BJ (cell line): Measurements from ENCODE around the gene BPHL. TPM values are rescaled to one million over a fixed set of nuclear protein-coding genes. Genes with fewer than 3 reads are reported as not detected.

ENCODE experiments used
- CTCF ChIA-PET: fragments of 350-600 bp; formaldehyde crosslinking; extraction: SDS; loops from one replicate; lab custom pipeline; 2021; ENCODE audit warnings: antibody characterized with exemption, inconsistent platforms; lab: Yijun Ruan, JAX
- POLR2A ChIA-PET: fragments of 300-600 bp; sonication (Branson Sonifier 250); formaldehyde crosslinking; extraction: SDS; loops from one replicate; lab custom pipeline; 2021; ENCODE audit warnings: antibody characterized with exemption; lab: Charles Lee
- DNase-seq: peaks from one replicate; pipeline ENCODE4 v3.0.0-alpha.2; 2011; ENCODE audit warnings: low read depth
- H3K27me3 ChIP-seq: 2 replicates; pipeline ENCODE4 v1.6.0; 2011; ENCODE audit warnings: low read length; ENCODE audit not compliant: control insufficient read depth, insufficient read depth
- H3K36me3 ChIP-seq: 2 replicates; pipeline ENCODE4 v1.5.1; 2011; ENCODE audit warnings: low read length; ENCODE audit not compliant: control insufficient read depth, insufficient read depth
- H3K4me3 ChIP-seq: 2 replicates; pipeline ENCODE4 v1.5.1; 2011; ENCODE audit warnings: low read depth, mild to moderate bottlenecking, control low read depth, low read length
- CTCF ChIP-seq: IDR thresholded peaks from 2 replicates; pipeline ENCODE4 v1.5.1; 2011; ENCODE audit warnings: low read depth, mild to moderate bottlenecking, control low read depth, inconsistent platforms, low read length, moderate library complexity; ENCODE audit not compliant: insufficient read depth
- polyA plus RNA-seq: library from polyadenylated mRNA; depleted of rRNA; stranded (reverse); fragments of >200 nt; gene quantifications from 2 replicates; pipeline ENCODE4 v1.2.3, GENCODE V29; 2011

The BPHL gene
- polyA plus RNA-seq, 1 experiment: 12.1 TPM

GRCh38 chr6:3142536-3142935, 24.0 kb downstream of the BPHL start:
- Histone ChIP-seq H3K36me3 (0 out of 2 replicates have a peak, but pooled peaks cover 5% of the 10 kb centered on the region), H3K4me3 (no peak overlapping the region), H3K27me3 (no peaks in the 10 kb centered on the region)
- CTCF ChIA-PET: no interaction called here
- no peak for TF ChIP-seq CTCF
- no peak for DNase-seq
- POLR2A ChIA-PET: no interaction called here

GRCh38 chr6:3143158-3143557, 24.6 kb downstream of the BPHL start:
- H3K4me3 ChIP-seq: no peak overlapping the region
- no peaks in the 10 kb centered on the region for H3K27me3 ChIP-seq
- DNase-seq: no peak
- CTCF ChIA-PET: interaction anchor here (1.0 kb wide), 1 partner anchor 108 kb away, joined by 3 read pairs; no protein-coding TSS in a partner anchor
- H3K36me3 ChIP-seq: peaks cover 7% of the 10 kb centered on the region; the same call in 1 of the 2 replicates
- POLR2A ChIA-PET: no interaction called here
- no peak for TF ChIP-seq CTCF

- DNase-seq: no peak
- CTCF ChIA-PET: no interaction called here
These were observed 26.1 kb downstream of the BPHL start for GRCh38 chr6:3144571-3144970.

GRCh38 chr6:3147914-3148757, 29.6 kb downstream of the BPHL start:
- H3K36me3 ChIP-seq: peaks cover 4% of the 10 kb centered on the region; the same call in 1 of the 2 replicates
- no peak overlapping the region for H3K4me3 ChIP-seq
- DNase-seq: no peak
- no peak for TF ChIP-seq CTCF
- no peaks in the 10 kb centered on the region for H3K27me3 ChIP-seq
- CTCF ChIA-PET: interaction anchor here (0.5 to 1.5 kb wide), 4 partner anchors 9 to 207 kb away, joined by 3 to 4 read pairs (median 3); partner anchors contain the start of gene TUBB2A
- POLR2A ChIA-PET: no interaction called here

More at GRCh38 chr6:3144571-3144970, 26.1 kb downstream of the BPHL start:
- Histone ChIP-seq H3K27me3 (no peaks in the 10 kb centered on the region), H3K4me3 (no peak overlapping the region), H3K36me3 (peaks cover 7% of the 10 kb centered on the region; the same call in 1 of the 2 replicates)
- no peak for TF ChIP-seq CTCF
- POLR2A ChIA-PET: no interaction called here

GRCh38 chr6:3151691-3152090, 33.2 kb downstream of the BPHL start:
- H3K27me3 ChIP-seq: no peaks in the 10 kb centered on the region
- DNase-seq: no peak
- H3K36me3 ChIP-seq: peaks cover 2% of the 10 kb centered on the region; the same call in 1 of the 2 replicates
- ChIA-PET CTCF (interaction anchor here (2.4 kb wide), 1 partner anchor 100 kb away, joined by 8 read pairs; no protein-coding TSS in a partner anchor), POLR2A (no interaction called here)
- no peak overlapping the region for H3K4me3 ChIP-seq
- TF ChIP-seq CTCF: no peak
